ENCODE data around the gene DAO. TPM values are rescaled to one million over a fixed set of nuclear protein-coding genes. Genes with fewer than 3 reads are reported as not detected.

The DAO gene
- total RNA-seq = not detected
- polyA plus RNA-seq (2013, experiment 1 of 2) = not detected
- polyA plus RNA-seq (2013, experiment 2 of 2) = not detected
- long read RNA-seq, experiment 1 = 0 reads
- long read RNA-seq, experiment 2 = 0 reads
- long read RNA-seq, experiment 3 = 0 reads
- long read RNA-seq, experiment 4 = 0 reads

DNA sequence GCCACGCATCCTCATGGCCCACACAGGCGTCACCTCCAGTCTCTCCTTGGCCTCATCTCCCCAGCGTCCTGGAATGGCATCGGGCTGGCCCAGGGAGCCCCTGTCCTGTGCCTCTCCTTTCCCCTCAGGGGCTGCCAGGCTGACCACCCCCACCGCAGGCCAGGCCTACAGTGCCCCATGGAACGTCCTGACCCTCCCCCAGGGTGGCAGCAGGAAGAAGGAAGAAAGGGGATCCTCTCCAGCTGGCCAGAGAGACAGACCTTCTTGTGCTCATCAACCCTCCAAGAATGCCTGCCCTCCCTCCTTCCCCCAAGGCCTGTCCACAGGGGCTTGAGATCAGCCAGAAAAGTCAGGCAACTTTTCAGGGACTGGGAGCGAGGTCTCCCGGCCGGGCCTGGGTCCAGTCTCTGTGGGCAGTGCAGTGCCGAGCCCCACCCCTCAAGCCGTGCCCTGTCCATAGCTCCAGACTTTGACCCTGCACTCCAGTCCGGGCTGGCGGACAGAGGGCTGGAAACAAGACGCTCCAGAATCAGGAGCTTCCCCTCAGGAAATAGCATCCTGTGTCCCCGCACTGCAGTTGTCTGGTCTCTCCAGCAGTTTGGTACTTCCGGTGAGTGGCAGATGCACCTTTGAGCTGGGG is at the start of gene DAO:
DAO (plus strand) TSS at position 478 of the 640 bp plus-strand sequence. CDS start 4,915 bp downstream, outside the sequence.
- H3K9ac ChIP-seq (ENCODE audit: extremely low read depth, low read length, poor library complexity, severe bottlenecking) = no peak within 1 kb of the TSS
- TF ChIP-seq, protein P1, sequence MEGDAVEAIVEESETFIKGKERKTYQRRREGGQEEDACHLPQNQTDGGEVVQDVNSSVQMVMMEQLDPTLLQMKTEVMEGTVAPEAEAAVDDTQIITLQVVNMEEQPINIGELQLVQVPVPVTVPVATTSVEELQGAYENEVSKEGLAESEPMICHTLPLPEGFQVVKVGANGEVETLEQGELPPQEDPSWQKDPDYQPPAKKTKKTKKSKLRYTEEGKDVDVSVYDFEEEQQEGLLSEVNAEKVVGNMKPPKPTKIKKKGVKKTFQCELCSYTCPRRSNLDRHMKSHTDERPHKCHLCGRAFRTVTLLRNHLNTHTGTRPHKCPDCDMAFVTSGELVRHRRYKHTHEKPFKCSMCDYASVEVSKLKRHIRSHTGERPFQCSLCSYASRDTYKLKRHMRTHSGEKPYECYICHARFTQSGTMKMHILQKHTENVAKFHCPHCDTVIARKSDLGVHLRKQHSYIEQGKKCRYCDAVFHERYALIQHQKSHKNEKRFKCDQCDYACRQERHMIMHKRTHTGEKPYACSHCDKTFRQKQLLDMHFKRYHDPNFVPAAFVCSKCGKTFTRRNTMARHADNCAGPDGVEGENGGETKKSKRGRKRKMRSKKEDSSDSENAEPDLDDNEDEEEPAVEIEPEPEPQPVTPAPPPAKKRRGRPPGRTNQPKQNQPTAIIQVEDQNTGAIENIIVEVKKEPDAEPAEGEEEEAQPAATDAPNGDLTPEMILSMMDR (conservative IDR thresholded peaks at IDR 0.05) = no peak
- no peaks in the 10 kb centered on the region for H3K9me3 ChIP-seq (ENCODE audit: control insufficient read depth, low read length)
- no peaks in the 10 kb centered on the region for H3K36me3 ChIP-seq (ENCODE audit: control insufficient read depth, insufficient read depth, low read length)
- DNase-seq = peak; percentile 56
- H3K4me3 ChIP-seq (ENCODE audit: low read length) = no peak within 1 kb of the TSS
- no peaks in the 10 kb centered on the region for H3K9me3 Mint-ChIP-seq
- no peaks in the 10 kb centered on the region for H3K4me1 Mint-ChIP-seq
- no peak within 1 kb of the TSS for H3K4me3 Mint-ChIP-seq
- H3K4me1 ChIP-seq (ENCODE audit: control insufficient read depth, insufficient read depth, low read length) = no peaks in the 10 kb centered on the region
- H3K27me3 ChIP-seq (ENCODE audit: control insufficient read depth, insufficient read depth, low read length, poor library complexity, severe bottlenecking) = no peaks in the 10 kb centered on the region
- no peak within 1 kb of the TSS for H3K27ac Mint-ChIP-seq
- 84 to 87% methylated on average over 8 to 16 of the region's 16 CpGs for WGBS, 2 experiments (ENCODE audit: insufficient coverage in 1 of 2, insufficient read length in 1 of 2)
- no peak within 1 kb of the TSS for H3K27ac ChIP-seq (ENCODE audit: low read depth, low read length)
- no peaks in the 10 kb centered on the region for H3K27me3 Mint-ChIP-seq (ENCODE audit: insufficient read depth)
- H3K36me3 Mint-ChIP-seq (ENCODE audit: low read depth) = no peaks in the 10 kb centered on the region

DNA sequence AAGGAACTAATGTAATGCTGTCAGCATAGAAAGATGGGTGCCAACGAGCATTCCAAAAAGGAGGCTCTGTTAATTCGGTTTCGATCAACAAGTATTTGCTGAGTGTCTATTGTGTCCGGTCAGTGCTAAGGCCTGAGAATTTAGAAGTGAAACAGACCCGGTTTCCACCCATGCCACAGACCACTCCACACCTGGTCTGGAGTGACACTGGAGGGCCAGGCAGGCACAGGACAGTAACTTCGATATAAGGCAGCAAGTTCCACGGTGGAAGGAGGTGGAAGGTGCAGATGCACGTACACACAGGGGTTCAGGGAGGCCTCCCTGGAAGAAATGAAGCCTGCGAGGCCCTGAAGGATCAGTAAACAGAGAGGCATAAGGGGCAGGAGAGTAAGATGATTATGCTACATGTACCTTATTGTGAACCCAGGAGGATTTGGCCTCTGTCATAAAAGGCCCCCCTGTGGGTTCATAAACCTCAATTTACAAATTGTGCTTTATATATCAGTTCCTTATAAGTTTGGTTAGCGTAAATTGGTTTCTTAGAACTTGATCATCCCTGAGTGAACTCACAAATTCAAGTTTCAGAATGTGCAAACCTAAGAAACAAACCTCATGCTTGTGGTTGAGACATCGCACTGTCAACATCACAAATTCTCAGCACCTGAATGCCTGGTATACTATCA is 48.4 kb upstream of the DAO start:
- H3K4me3 ChIP-seq (ENCODE audit: low read length) = no peak overlapping the region
- no peak overlapping the region for H3K27ac ChIP-seq (ENCODE audit: low read depth, low read length)
- no peaks in the 10 kb centered on the region for H3K9me3 ChIP-seq (ENCODE audit: control insufficient read depth, low read length)
- H3K36me3 Mint-ChIP-seq (ENCODE audit: low read depth) = peaks cover 41% of the 10 kb centered on the region
- H3K9me3 Mint-ChIP-seq = no peaks in the 10 kb centered on the region
- H3K27ac Mint-ChIP-seq = peak overlapping the region; percentile 22
- peaks cover 6% of the 10 kb centered on the region for H3K4me1 Mint-ChIP-seq
- DNase-seq = no peak
- TF ChIP-seq, protein P1 (conservative IDR thresholded peaks at IDR 0.05) = no peak
- no peak overlapping the region for H3K4me3 Mint-ChIP-seq
- 93 to 94% methylated on average over 10 of the region's 11 CpGs for WGBS, 2 experiments (ENCODE audit: insufficient coverage in 1 of 2, insufficient read length in 1 of 2)
- no peaks in the 10 kb centered on the region for H3K4me1 ChIP-seq (ENCODE audit: control insufficient read depth, insufficient read depth, low read length)
- H3K27me3 Mint-ChIP-seq (ENCODE audit: insufficient read depth) = no peaks in the 10 kb centered on the region
- no peak overlapping the region for H3K9ac ChIP-seq (ENCODE audit: extremely low read depth, low read length, poor library complexity, severe bottlenecking)
- no peaks in the 10 kb centered on the region for H3K27me3 ChIP-seq (ENCODE audit: control insufficient read depth, insufficient read depth, low read length, poor library complexity, severe bottlenecking)
- H3K36me3 ChIP-seq (ENCODE audit: control insufficient read depth, insufficient read depth, low read length) = peaks cover 53% of the 10 kb centered on the region

DNA sequence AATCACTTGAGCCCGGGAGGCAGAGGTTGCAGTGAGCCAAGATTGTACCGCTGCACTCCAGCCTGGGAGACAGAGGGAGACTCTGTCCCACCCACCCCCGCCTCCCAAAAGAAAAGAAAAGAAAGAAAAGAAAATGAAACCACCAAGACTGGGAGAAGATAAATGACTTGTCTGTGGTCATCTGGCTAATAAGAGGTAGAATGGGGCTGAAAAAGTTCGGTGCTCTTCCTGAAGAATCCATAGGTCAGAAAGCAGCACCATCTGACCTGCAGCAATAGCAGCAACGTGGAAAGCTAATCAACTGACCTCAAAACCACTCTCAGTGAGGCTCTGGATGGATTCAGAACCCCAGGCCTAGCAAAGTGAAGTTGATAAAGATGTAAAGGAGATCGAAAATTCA is 47.7 kb upstream of the DAO start:
- Mint-ChIP-seq H3K9me3 (no peaks in the 10 kb centered on the region), H3K27ac (peak overlapping the region; percentile 63), H3K27me3 (ENCODE audit: insufficient read depth) (no peaks in the 10 kb centered on the region), H3K36me3 (ENCODE audit: low read depth) (peaks cover 42% of the 10 kb centered on the region), H3K4me1 (no peaks in the 10 kb centered on the region), H3K4me3 (no peak overlapping the region)
- Histone ChIP-seq H3K9ac (ENCODE audit: extremely low read depth, low read length, poor library complexity, severe bottlenecking) (no peak overlapping the region), H3K27ac (ENCODE audit: low read depth, low read length) (peak overlapping the region; percentile 88), H3K36me3 (ENCODE audit: control insufficient read depth, insufficient read depth, low read length) (peaks cover 53% of the 10 kb centered on the region), H3K27me3 (ENCODE audit: control insufficient read depth, insufficient read depth, low read length, poor library complexity, severe bottlenecking) (no peaks in the 10 kb centered on the region), H3K4me1 (ENCODE audit: control insufficient read depth, insufficient read depth, low read length) (no peaks in the 10 kb centered on the region), H3K9me3 (ENCODE audit: control insufficient read depth, low read length) (no peaks in the 10 kb centered on the region), H3K4me3 (ENCODE audit: low read length) (no peak overlapping the region)
- 96 to 98% methylated on average over 4 to 6 of the region's 6 CpGs for WGBS, 2 experiments (ENCODE audit: insufficient coverage in 1 of 2, insufficient read length in 1 of 2)
- TF ChIP-seq, protein P1 (conservative IDR thresholded peaks at IDR 0.05) = no peak
- no peak for DNase-seq
